ENCODE data around the gene EFNA5.

The EFNA5 gene

GRCh38 chr5:107593009-107593408 lies 77.7 kb downstream of the EFNA5 start:
- H3K4me1 ChIP-seq (ENCODE audit: control insufficient read depth, insufficient read depth, low read length): peaks cover 17% of the 10 kb centered on the region; the same call in 1 of the 2 replicates
- no peaks in the 10 kb centered on the region for H3K36me3 ChIP-seq (ENCODE audit: control insufficient read depth in 2 of 2, insufficient read depth in 1 of 2, low read length in 2 of 2)
- POLR2A ChIA-PET: no interaction called here
- CTCF ChIA-PET: interaction anchor here (0.7 to 1.5 kb wide), 2 partner anchors 11 to 21 kb away, joined by 4 to 5 read pairs; no protein-coding TSS in a partner anchor
- no peak overlapping the region for H3K4me3 ChIP-seq (ENCODE audit: low read depth, low read length)
- no peak overlapping the region for H3K27ac ChIP-seq (ENCODE audit: extremely low read depth, low read depth, low read length)
- TF ChIP-seq ZBTB20 (tag by site-specific recombination; IDR thresholded peaks at IDR 0.05): no peak
- no peak for TF ChIP-seq ZNF112 (tag by site-specific recombination; IDR thresholded peaks at IDR 0.05)
- no peak for TF ChIP-seq ZNF426 (tag by site-specific recombination; IDR thresholded peaks at IDR 0.05)
- no peak for TF ChIP-seq ZNF37A (tag by site-specific recombination; IDR thresholded peaks at IDR 0.05)
- TF ChIP-seq ZXDB (tag by site-specific recombination; IDR thresholded peaks at IDR 0.05): no peak
- no peaks in the 10 kb centered on the region for H3K9me3 ChIP-seq (ENCODE audit: control insufficient read depth, insufficient read depth, low read depth, low read length)

GRCh38 chr5:107592515-107592914 lies 78.2 kb downstream of the EFNA5 start:
- no peaks in the 10 kb centered on the region for H3K9me3 ChIP-seq (ENCODE audit: control insufficient read depth, insufficient read depth, low read depth, low read length)

DNA sequence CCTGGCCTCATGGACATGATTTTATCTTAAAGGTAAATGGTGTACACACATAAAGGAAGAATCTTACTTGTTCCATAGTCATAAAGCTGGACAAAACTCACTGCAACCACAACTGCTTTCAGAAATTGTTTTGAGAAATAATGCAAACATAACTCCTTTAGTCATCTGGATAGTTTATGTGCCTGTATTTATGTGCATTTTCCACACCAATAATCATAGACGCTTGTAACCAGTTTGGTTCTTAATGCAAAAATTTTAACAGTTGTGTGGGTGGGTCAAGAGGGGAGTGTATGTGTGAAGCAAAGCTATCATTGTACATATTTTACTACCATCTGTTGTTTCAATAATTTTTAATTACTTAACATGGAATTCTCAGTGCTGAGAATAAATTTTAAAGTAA lies 80.1 kb downstream of the EFNA5 start:
- Histone ChIP-seq H3K27ac (ENCODE audit: extremely low read depth, low read depth, low read length) (no peak overlapping the region), H3K9me3 (ENCODE audit: control insufficient read depth, insufficient read depth, low read depth, low read length) (no peaks in the 10 kb centered on the region), H3K36me3 (ENCODE audit: control insufficient read depth in 2 of 2, insufficient read depth in 1 of 2, low read length in 2 of 2) (no peaks in the 10 kb centered on the region), H3K4me3 (ENCODE audit: low read depth, low read length) (no peak overlapping the region), H3K4me1 (ENCODE audit: control insufficient read depth, insufficient read depth, low read length) (peaks cover 11% of the 10 kb centered on the region)
- TF ChIP-seq ZNF19 (tag by site-specific recombination; IDR thresholded peaks at IDR 0.05; ENCODE audit: low read depth) (no peak), ZNF561 (tag by site-specific recombination; IDR thresholded peaks at IDR 0.05; ENCODE audit: borderline replicate concordance) (no peak), KLF10 (tag by site-specific recombination; IDR thresholded peaks at IDR 0.05) (no peak), PRDM4 (tag by site-specific recombination; IDR thresholded peaks at IDR 0.05) (no peak), KLF8 (tag by site-specific recombination; IDR thresholded peaks at IDR 0.05) (no peak), TCF7L2 (IDR thresholded peaks at IDR 0.05; ENCODE audit: borderline replicate concordance, low read depth, low read length) (no peak), ZFHX2 (tag by site-specific recombination; conservative IDR thresholded peaks at IDR 0.05) (no peak), ZNF16 (tag by site-specific recombination; IDR thresholded peaks at IDR 0.05; ENCODE audit: low read depth) (no peak), ZNF48 (tag by site-specific recombination; IDR thresholded peaks at IDR 0.05) (no peak), FEZF1 (tag by site-specific recombination; IDR thresholded peaks at IDR 0.05) (no peak), ZBTB7A (tag by site-specific recombination; IDR thresholded peaks at IDR 0.05; ENCODE audit: low read depth) (no peak), KLF1 (tag by site-specific recombination; IDR thresholded peaks at IDR 0.05) (no peak)
- ChIA-PET CTCF (no interaction called here), POLR2A (interaction anchor here (0.6 kb wide), 1 partner anchor 200 kb away, joined by 3 read pairs; no protein-coding TSS in a partner anchor)

More at GRCh38 chr5:107592515-107592914, 78.2 kb downstream of the EFNA5 start:
- Histone ChIP-seq H3K27ac (ENCODE audit: extremely low read depth, low read depth, low read length) (no peak overlapping the region), H3K36me3 (ENCODE audit: control insufficient read depth in 2 of 2, insufficient read depth in 1 of 2, low read length in 2 of 2) (no peaks in the 10 kb centered on the region), H3K4me1 (ENCODE audit: control insufficient read depth, insufficient read depth, low read length) (peaks cover 14% of the 10 kb centered on the region; the same call in 1 of the 2 replicates), H3K4me3 (ENCODE audit: low read depth, low read length) (no peak overlapping the region)
- ChIA-PET CTCF (interaction anchor here (1.5 kb wide), 1 partner anchor 20 kb away, joined by 5 read pairs; no protein-coding TSS in a partner anchor), POLR2A (no interaction called here)
- no peak for TF ChIP-seq ZBTB17 (tag by site-specific recombination; IDR thresholded peaks at IDR 0.05)
- no peak for TF ChIP-seq ZNF394 (tag by site-specific recombination; IDR thresholded peaks at IDR 0.05; ENCODE audit: borderline replicate concordance)
- TF ChIP-seq ZNF76 (tag by site-specific recombination; IDR thresholded peaks at IDR 0.05; ENCODE audit: borderline replicate concordance, low read depth): no peak
- no peak for TF ChIP-seq SCRT2 (tag by site-specific recombination; IDR thresholded peaks at IDR 0.05)

All from HEK293 (cell line).